Activated CD8-positive, alpha-beta T cell treated with anti-CD3 and anti-CD28 coated beads, Interleukin-2, amount 10 ng/mL, durations not matched to agents 7 days and 5 days (primary cell): Measurements from ENCODE around the gene AFAP1L2. TPM values are rescaled to one million over a fixed set of nuclear protein-coding genes. Genes with fewer than 3 reads are reported as not detected.
"Not testable (repeated sequence)": the region's sequence is repeated elsewhere in the genome, so short reads cannot be mapped to it uniquely, and the experiment has no call there.

Experiments used
- ATAC-seq: fragments of 150-1000 bp; cut with Tn5 transposase; one replicate; pipeline ENCODE4 v1.10.0; 2021; ENCODE audit warnings: moderate library complexity
- CTCF ChIA-PET: fragments of 350-600 bp; sonication (Branson Sonifier 250); formaldehyde crosslinking; loops from one replicate; lab custom pipeline; 2021; ENCODE audit warnings: antibody characterized with exemption; lab: Charles Lee
- POLR2A ChIA-PET: fragments of 350-600 bp; sonication (Branson Sonifier 250); formaldehyde crosslinking; loops from one replicate; lab custom pipeline; 2021; ENCODE audit warnings: antibody characterized with exemption; lab: Charles Lee
- DNase-seq: peaks from one replicate; pipeline ENCODE4 v3.0.0-alpha.2; 2020
- H3K27ac Mint-ChIP-seq: one replicate; pipeline ENCODE4 v1.8.0; 2021; ENCODE audit warnings: mild to moderate bottlenecking, mixed read lengths
- H3K27me3 Mint-ChIP-seq: one replicate; pipeline ENCODE4 v1.8.0; 2021; ENCODE audit warnings: low read depth, mixed read lengths
- H3K36me3 Mint-ChIP-seq: one replicate; pipeline ENCODE4 v1.8.0; 2021; ENCODE audit warnings: low read depth, mixed read lengths
- H3K4me1 Mint-ChIP-seq: one replicate; pipeline ENCODE4 v1.8.0; 2021; ENCODE audit warnings: low read depth, mixed read lengths
- H3K4me3 Mint-ChIP-seq: one replicate; pipeline ENCODE4 v1.8.0; 2021; ENCODE audit warnings: mild to moderate bottlenecking, mixed read lengths
- H3K9me3 Mint-ChIP-seq: one replicate; pipeline ENCODE4 v1.8.0; 2022; ENCODE audit warnings: mixed read lengths; ENCODE audit not compliant: insufficient read depth
- total RNA-seq, 2 experiments: library from RNA; stranded (reverse); gene quantifications; one replicate each; pipeline ENCODE4 v1.2.3, GENCODE V29; 2021

AFAP1L2 gene
- total RNA-seq, 2 experiments from 2014 or later = 4.0 to 4.8 TPM

GRCh38 chr10:114356751-114357514, 47.4 kb downstream of the AFAP1L2 start:
- ATAC-seq (no peak), DNase-seq (no peak)
- Mint-ChIP-seq H3K4me1 (peaks cover 8% of the 10 kb centered on the region), H3K9me3 (no peaks in the 10 kb centered on the region), H3K4me3 (no peak overlapping the region), H3K36me3 (no peaks in the 10 kb centered on the region), H3K27me3 (peaks cover 10% of the 10 kb centered on the region), H3K27ac (no peak overlapping the region)
- POLR2A ChIA-PET = no interaction called here
- CTCF ChIA-PET = interaction anchor here (0.8 to 1.7 kb wide), 2 partner anchors 53 to 115 kb away, joined by 3 to 8 read pairs; no protein-coding TSS in a partner anchor

DNA sequence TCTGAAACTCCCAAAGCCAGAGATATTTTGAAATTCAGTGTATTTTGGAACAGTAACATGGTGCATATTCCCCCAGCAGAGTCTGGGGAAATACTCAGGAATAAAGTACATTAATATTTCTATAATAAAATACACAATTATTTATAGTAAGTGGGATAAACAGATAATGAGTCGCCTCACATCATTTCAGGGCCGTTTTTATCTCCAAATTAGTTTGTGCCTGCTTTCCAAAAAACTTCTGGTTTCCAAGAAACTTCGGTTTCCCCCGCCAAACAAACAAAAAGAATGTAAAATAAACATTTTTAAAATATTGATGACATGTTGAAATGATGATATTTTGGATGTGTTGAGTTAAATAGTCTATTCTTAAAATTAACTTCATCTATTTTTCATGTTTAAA, 48.2 kb downstream of the AFAP1L2 start:
- POLR2A ChIA-PET = no interaction called here
- Mint-ChIP-seq H3K4me3 (no peak overlapping the region), H3K4me1 (peaks cover 8% of the 10 kb centered on the region), H3K9me3 (no peaks in the 10 kb centered on the region), H3K27ac (no peak overlapping the region), H3K27me3 (peaks cover 10% of the 10 kb centered on the region), H3K36me3 (no peaks in the 10 kb centered on the region)
- ATAC-seq (no peak), DNase-seq (no peak)
- CTCF ChIA-PET = no interaction called here

DNA sequence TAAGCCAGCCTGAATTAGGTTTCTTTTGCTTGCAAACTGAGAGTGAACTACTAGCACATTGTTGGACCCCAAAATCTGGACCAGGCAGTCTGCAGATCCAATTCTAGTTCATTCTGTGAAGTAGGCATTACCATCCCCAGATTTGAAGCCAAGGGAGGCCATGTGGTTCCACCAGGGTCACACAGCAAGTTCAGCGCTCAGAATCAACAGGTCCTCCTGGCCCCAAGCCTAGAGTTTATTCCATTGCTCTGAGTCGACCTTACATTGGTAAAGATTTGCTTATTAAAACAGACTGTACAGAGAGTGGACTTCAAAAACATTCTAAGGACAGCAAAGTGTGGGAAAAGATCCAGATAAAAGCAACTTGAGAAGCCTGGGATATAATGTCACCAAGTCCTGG, 50.9 kb downstream of the AFAP1L2 start:
- DNase-seq (no peak), ATAC-seq (no peak)
- POLR2A ChIA-PET = no interaction called here
- CTCF ChIA-PET = interaction anchor here (2.1 to 2.4 kb wide), 2 partner anchors 13 to 49 kb away, joined by 4 to 6 read pairs; no protein-coding TSS in a partner anchor
- Mint-ChIP-seq H3K9me3 (no peaks in the 10 kb centered on the region), H3K27me3 (peaks cover 2% of the 10 kb centered on the region), H3K27ac (no peak overlapping the region), H3K4me1 (peaks cover 8% of the 10 kb centered on the region), H3K36me3 (no peaks in the 10 kb centered on the region), H3K4me3 (no peak overlapping the region)

- no peak overlapping the region for H3K27ac Mint-ChIP-seq
- no peak overlapping the region for H3K4me3 Mint-ChIP-seq
- no peaks in the 10 kb centered on the region for H3K36me3 Mint-ChIP-seq
- DNase-seq (no peak), ATAC-seq (no peak)
- CTCF ChIA-PET = interaction anchor here (1.0 to 2.4 kb wide), 3 partner anchors 12 to 107 kb away, joined by 3 to 6 read pairs (median 4); no protein-coding TSS in a partner anchor
- peaks cover 8% of the 10 kb centered on the region for H3K4me1 Mint-ChIP-seq
- POLR2A ChIA-PET = no interaction called here
- H3K27me3 Mint-ChIP-seq = peaks cover 2% of the 10 kb centered on the region
- H3K9me3 Mint-ChIP-seq = no peaks in the 10 kb centered on the region
Measured at GRCh38 chr10:114352653-114353298, 51.5 kb downstream of the AFAP1L2 start.

- CTCF ChIA-PET = no interaction called here
- POLR2A ChIA-PET = no interaction called here
- H3K27ac Mint-ChIP-seq = no peak overlapping the region
- no peak overlapping the region for H3K4me3 Mint-ChIP-seq
- H3K9me3 Mint-ChIP-seq = no peaks in the 10 kb centered on the region
- no peaks in the 10 kb centered on the region for H3K36me3 Mint-ChIP-seq
- DNase-seq = no peak
- H3K4me1 Mint-ChIP-seq = peaks cover 2% of the 10 kb centered on the region
- no peak for ATAC-seq
- no peaks in the 10 kb centered on the region for H3K27me3 Mint-ChIP-seq
Measured at GRCh38 chr10:114350751-114351150, 53.6 kb downstream of the AFAP1L2 start.

DNA sequence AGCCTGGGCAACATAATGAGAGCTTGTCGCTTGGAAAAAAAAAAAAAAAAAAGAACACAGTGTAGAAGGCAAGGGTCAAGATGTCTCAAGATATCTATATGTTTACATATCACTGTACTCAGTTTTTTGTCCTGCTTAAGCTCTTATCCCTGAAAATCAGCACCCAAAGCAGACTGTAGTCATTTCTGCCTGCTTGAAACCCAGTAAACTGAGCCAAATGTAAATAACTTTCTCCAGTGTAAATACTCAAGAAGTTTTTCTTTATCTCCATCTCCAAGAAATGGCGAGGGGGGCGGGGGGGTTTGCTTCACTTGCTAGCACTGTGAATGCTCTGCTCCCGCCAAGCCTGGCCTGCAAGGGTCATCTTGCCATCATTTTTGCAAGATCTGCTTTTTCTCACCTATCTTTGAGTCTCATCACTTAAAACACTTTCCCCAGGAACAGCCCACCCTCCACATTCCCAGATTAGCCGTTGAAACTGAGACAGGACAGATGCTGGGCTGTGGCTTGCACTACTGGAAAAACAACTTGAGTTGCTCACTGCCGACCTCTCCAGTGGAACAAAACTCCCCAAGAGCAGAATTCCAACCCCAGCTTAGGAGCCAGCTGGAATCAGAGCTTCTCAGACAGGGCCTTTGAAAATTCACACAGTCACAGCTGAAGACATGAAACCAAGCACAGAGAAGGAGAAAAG, 54.6 kb downstream of the AFAP1L2 start:
- ATAC-seq (no peak), DNase-seq (no peak)
- ChIA-PET POLR2A (no interaction called here), CTCF (no interaction called here)
- H3K36me3 Mint-ChIP-seq = no peaks in the 10 kb centered on the region
- H3K4me3 Mint-ChIP-seq = no peak overlapping the region
- no peaks in the 10 kb centered on the region for H3K9me3 Mint-ChIP-seq
- H3K27ac Mint-ChIP-seq = no peak overlapping the region
- no peaks in the 10 kb centered on the region for H3K27me3 Mint-ChIP-seq
- peaks cover 2% of the 10 kb centered on the region for H3K4me1 Mint-ChIP-seq

DNA sequence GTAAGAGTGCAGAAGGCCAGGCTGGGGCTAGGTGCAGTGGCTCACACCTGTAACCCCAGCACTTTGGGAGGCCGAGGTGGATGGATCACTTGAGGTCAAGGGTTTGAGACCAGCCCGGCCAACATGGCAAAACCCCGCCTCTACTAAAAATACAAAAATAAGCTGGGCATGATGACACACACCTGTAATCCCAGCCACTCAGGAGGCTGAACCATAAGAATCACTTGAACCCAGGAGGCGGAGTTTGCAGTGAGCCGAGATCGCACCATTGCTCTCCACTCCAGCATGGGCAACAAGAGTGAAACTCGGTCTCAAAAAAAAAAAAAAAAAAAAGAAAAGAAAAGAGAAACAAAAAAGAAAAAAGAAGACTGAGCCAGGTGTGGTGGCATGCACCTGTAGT, 55.2 kb downstream of the AFAP1L2 start:
- H3K4me3 Mint-ChIP-seq, H3K27me3 Mint-ChIP-seq, H3K9me3 Mint-ChIP-seq, POLR2A ChIA-PET, DNase-seq, ATAC-seq, CTCF ChIA-PET, H3K4me1 Mint-ChIP-seq, H3K27ac Mint-ChIP-seq, H3K36me3 Mint-ChIP-seq: not testable (repeated sequence)

- POLR2A ChIA-PET = no interaction called here
- CTCF ChIA-PET = interaction anchor here (1.0 kb wide), 1 partner anchor 15 kb away, joined by 3 read pairs; no protein-coding TSS in a partner anchor
- H3K9me3 Mint-ChIP-seq = no peaks in the 10 kb centered on the region
- DNase-seq = no peak
- no peak for ATAC-seq
- no peaks in the 10 kb centered on the region for H3K36me3 Mint-ChIP-seq
- H3K27ac Mint-ChIP-seq = no peak overlapping the region
- H3K4me3 Mint-ChIP-seq = no peak overlapping the region
- peaks cover under 1% of the 10 kb centered on the region for H3K4me1 Mint-ChIP-seq
- H3K27me3 Mint-ChIP-seq = no peaks in the 10 kb centered on the region
Measured at GRCh38 chr10:114347791-114348190, 56.5 kb downstream of the AFAP1L2 start.

- H3K4me3 Mint-ChIP-seq = no peak overlapping the region
- H3K27ac Mint-ChIP-seq = no peak overlapping the region
- ChIA-PET CTCF (no interaction called here), POLR2A (no interaction called here)
- no peaks in the 10 kb centered on the region for H3K36me3 Mint-ChIP-seq
- no peak for DNase-seq
- no peaks in the 10 kb centered on the region for H3K4me1 Mint-ChIP-seq
- no peak for ATAC-seq
- H3K9me3 Mint-ChIP-seq = no peaks in the 10 kb centered on the region
- no peaks in the 10 kb centered on the region for H3K27me3 Mint-ChIP-seq
Measured at GRCh38 chr10:114347241-114347640, 57.1 kb downstream of the AFAP1L2 start.

GRCh38 chr10:114346176-114347031, 57.9 kb downstream of the AFAP1L2 start:
- Mint-ChIP-seq H3K27ac (no peak overlapping the region), H3K36me3 (no peaks in the 10 kb centered on the region), H3K27me3 (no peaks in the 10 kb centered on the region), H3K4me3 (no peak overlapping the region), H3K4me1 (no peaks in the 10 kb centered on the region), H3K9me3 (no peaks in the 10 kb centered on the region)
- ATAC-seq (no peak), DNase-seq (no peak)
- POLR2A ChIA-PET = no interaction called here
- CTCF ChIA-PET = no interaction called here

DNA sequence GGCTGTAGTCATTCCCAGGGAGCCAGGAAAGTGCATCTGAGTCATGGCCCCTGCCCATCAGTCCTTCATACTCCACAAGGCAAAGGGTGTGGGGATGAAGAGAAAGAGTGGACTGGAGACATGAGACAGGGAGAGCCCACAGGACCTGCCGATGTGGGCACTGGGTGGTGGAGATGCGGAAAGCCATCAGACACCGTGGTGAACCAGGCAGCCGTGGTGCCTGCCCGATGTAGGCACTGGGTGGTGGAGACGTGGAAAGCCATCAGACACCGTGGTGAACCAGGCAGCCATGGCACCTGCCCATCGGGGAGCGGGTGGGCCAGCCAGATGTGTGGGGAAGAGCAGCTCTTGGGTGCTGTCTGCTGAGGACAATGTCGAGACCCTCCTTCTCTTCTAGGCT, 58.6 kb downstream of the AFAP1L2 start:
- Mint-ChIP-seq H3K27ac (no peak overlapping the region), H3K9me3 (no peaks in the 10 kb centered on the region), H3K4me3 (no peak overlapping the region), H3K36me3 (no peaks in the 10 kb centered on the region), H3K27me3 (no peaks in the 10 kb centered on the region), H3K4me1 (no peaks in the 10 kb centered on the region)
- ChIA-PET CTCF (no interaction called here), POLR2A (no interaction called here)
- DNase-seq (no peak), ATAC-seq (no peak)
